ENCODE results near the gene RIPK3. TPM values are rescaled to one million over a fixed set of nuclear protein-coding genes. Genes with fewer than 3 reads are reported as not detected.

RIPK3 gene
- total and polyA plus RNA-seq, 8 donors, result 6.4 to 42.6 (median 13.5) TPM

GRCh38 chr14:24324024-24324423, 15.8 kb downstream of the RIPK3 start:
- Histone ChIP-seq H3K27ac (no peak overlapping the region), H3K36me3 (peaks cover 0 to 5% (median 0%) of the 10 kb centered on the region in 4 donors), H3K4me3 (no peak overlapping the region), H3K9me3 (no peaks in the 10 kb centered on the region), H3K27me3 (peaks cover 0 to 9% (median 0%) of the 10 kb centered on the region in 3 donors), H3K4me1 (peaks cover 0 to 24% (median 4%) of the 10 kb centered on the region in 4 donors)
- 75 to 83% (median 77%) methylated on average over 5 to 6 of the region's 6 CpGs for WGBS, 5 donors
- TF ChIP-seq POLR2A (IDR thresholded peaks at IDR 0.05) (no peak), CTCF (IDR thresholded peaks at IDR 0.05) (no peak), EP300 (IDR thresholded peaks at IDR 0.05) (no peak), POLR2AphosphoS5 (IDR thresholded peaks at IDR 0.05) (no peak)
- intact Hi-C loops (cut with DNase I; ENCODE audit: low total_unique reads), result no loop called here
- no peak for DNase-seq

GRCh38 chr14:24323341-24323740, 16.4 kb downstream of the RIPK3 start:
- H3K4me3 ChIP-seq, result no peak overlapping the region
- H3K36me3 ChIP-seq, result peaks cover 0 to 5% (median 0%) of the 10 kb centered on the region in 4 donors
- no peak for TF ChIP-seq POLR2A (IDR thresholded peaks at IDR 0.05)
- no peak for TF ChIP-seq EP300 (IDR thresholded peaks at IDR 0.05)
- TF ChIP-seq CTCF (IDR thresholded peaks at IDR 0.05), result no peak
- no peak for TF ChIP-seq POLR2AphosphoS5 (IDR thresholded peaks at IDR 0.05)
- H3K27me3 ChIP-seq, result peaks cover 0 to 16% (median 4%) of the 10 kb centered on the region in 3 donors
- no peaks in the 10 kb centered on the region for H3K9me3 ChIP-seq
- 51 to 66% (median 57%) methylated on average over 3 of the region's 3 CpGs for WGBS, 5 donors
- peaks cover 0 to 17% (median 4%) of the 10 kb centered on the region in 4 donors for H3K4me1 ChIP-seq
- intact Hi-C loops (cut with DNase I; ENCODE audit: low total_unique reads), result no loop called here
- no peak for DNase-seq
- H3K27ac ChIP-seq, result no peak overlapping the region

GRCh38 chr14:24322672-24323071, 17.1 kb downstream of the RIPK3 start:
- 65 to 79% (median 74%) methylated on average over 10 of the region's 10 CpGs for WGBS, 5 donors
- TF ChIP-seq POLR2A (IDR thresholded peaks at IDR 0.05) (no peak), EP300 (IDR thresholded peaks at IDR 0.05) (no peak), CTCF (IDR thresholded peaks at IDR 0.05) (no peak), POLR2AphosphoS5 (IDR thresholded peaks at IDR 0.05) (no peak)
- H3K4me1 ChIP-seq, result peaks cover 0 to 14% (median 4%) of the 10 kb centered on the region in 4 donors
- peaks cover 0 to 23% (median 4%) of the 10 kb centered on the region in 3 donors for H3K27me3 ChIP-seq
- no peak overlapping the region for H3K27ac ChIP-seq
- intact Hi-C loops (cut with DNase I; ENCODE audit: low total_unique reads), result no loop called here
- no peak for DNase-seq
- H3K36me3 ChIP-seq, result peaks cover 0 to 5% (median 0%) of the 10 kb centered on the region in 4 donors
- no peaks in the 10 kb centered on the region for H3K9me3 ChIP-seq
- H3K4me3 ChIP-seq, result no peak overlapping the region

- DNase-seq, result no peak
- Histone ChIP-seq H3K27me3 (peaks cover 0 to 32% (median 4%) of the 10 kb centered on the region in 3 donors), H3K9me3 (no peaks in the 10 kb centered on the region), H3K4me1 (peaks cover under 1 to 15% (median 5%) of the 10 kb centered on the region in 4 donors), H3K36me3 (peaks cover 0 to 5% (median 0%) of the 10 kb centered on the region in 4 donors), H3K27ac (no peak overlapping the region), H3K4me3 (no peak overlapping the region)
- TF ChIP-seq CTCF (IDR thresholded peaks at IDR 0.05) (no peak), EP300 (IDR thresholded peaks at IDR 0.05) (no peak), POLR2AphosphoS5 (IDR thresholded peaks at IDR 0.05) (no peak), POLR2A (IDR thresholded peaks at IDR 0.05) (no peak)
- WGBS, 5 donors, result 91 to 94% (median 91%) methylated on average over 14 of the region's 14 CpGs
- intact Hi-C loops (cut with DNase I; ENCODE audit: low total_unique reads), result no loop called here
Observed at GRCh38 chr14:24321212-24321975, 18.4 kb downstream of the RIPK3 start.
